GM21367 (cell line): ENCODE measurements around the gene MAP2.
A peak's percentile ranks its signal among the peaks of the same experiment; 100 is the strongest.

Source experiments
- ATAC-seq: cut with Tn5 transposase; IDR thresholded peaks from one replicate; pipeline ENCODE4 v1.9.1; 2021; ENCODE audit not compliant: unreplicated experiment

MAP2 gene

DNA sequence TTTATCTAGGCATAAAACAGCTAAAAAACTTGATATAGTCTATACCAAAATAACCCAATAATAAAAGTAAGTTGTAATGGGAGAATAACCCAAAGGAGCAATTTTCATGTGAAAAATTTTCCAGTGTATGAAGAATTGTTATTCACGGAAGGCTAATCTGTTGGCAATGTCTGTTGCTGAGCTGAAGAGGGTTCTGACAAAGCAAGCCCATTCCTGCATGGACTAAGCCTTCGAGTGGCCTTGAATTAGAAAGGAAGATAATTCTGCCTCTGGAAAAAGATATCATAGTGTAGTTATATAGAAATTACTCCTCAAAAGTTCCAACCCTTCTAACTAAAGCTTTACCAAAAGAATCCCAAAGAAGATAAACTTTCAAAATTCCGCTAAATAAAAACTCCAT is 101.5 kb downstream of the MAP2 start:
- no peak for ATAC-seq

- no peak for ATAC-seq
These were observed 102.0 kb downstream of the MAP2 start for GRCh38 chr2:209525834-209526281.

- peak; percentile 52 for ATAC-seq
These were observed 102.7 kb downstream of the MAP2 start for GRCh38 chr2:209526561-209526960.

- no peak for ATAC-seq
These were observed 105.7 kb downstream of the MAP2 start for GRCh38 chr2:209529579-209529978.

GRCh38 chr2:209532321-209532720 is 108.5 kb downstream of the MAP2 start:
- no peak for ATAC-seq

DNA sequence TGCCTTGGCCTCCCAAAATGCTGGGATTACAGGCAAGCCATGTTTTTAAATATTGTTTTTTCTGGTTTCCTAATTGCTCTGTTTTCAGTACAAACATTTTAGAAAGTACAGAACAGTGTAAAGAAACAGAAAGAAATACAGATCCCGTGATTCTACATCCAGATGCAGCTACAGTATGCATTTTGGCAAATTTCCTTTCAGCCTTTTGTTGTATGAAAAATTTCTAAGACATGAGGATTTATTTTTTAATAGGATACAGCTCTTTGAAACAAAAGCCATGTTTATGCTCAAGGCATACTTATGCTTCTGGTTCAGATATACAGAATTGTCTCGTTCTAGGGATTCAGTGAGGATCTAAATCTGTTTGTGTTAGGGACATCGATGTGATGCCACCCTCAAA is 109.5 kb downstream of the MAP2 start:
- ATAC-seq, result no peak

- peak; percentile 53 for ATAC-seq
These were observed 110.4 kb downstream of the MAP2 start for GRCh38 chr2:209534228-209534627.

GRCh38 chr2:209536363-209536762 is 112.5 kb downstream of the MAP2 start:
- no peak for ATAC-seq

DNA sequence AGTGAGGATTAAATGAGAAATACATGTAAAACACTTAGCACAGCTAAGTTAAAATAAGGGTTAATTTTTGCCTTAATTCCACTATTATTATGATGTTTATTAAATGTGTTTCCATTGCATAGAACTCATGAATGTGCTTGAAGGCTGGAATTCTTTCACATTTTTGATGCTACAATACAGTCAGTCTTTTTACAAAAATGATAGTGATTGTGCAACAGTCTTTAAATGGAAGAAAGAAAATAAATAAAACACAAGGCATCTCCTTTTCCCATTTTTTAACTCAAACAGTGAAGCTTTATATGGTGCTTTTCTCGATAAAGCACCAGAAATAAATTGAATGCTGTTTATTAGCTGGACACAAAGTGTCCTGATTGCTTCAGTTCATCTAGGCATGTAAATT is 123.9 kb downstream of the MAP2 start:
- no peak for ATAC-seq

DNA sequence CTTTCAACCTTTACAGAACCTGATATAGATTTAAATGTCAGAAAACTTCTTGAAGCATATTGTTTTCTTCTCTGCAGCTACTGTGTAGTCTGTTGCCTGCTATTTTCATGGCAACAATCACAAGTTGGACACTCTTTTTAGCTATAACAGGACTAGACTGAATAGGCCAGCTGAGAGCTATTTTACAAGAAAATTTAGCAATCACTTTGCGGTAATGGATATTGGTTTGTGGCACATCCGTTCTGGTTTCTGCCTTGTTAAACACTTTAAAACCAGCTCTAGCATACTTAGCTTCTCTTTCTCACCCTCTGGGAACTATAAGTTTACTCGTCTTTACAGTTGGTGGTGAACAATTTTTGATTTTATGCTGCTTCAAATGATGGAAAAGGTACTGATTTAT is 125.7 kb downstream of the MAP2 start:
- no peak for ATAC-seq

DNA sequence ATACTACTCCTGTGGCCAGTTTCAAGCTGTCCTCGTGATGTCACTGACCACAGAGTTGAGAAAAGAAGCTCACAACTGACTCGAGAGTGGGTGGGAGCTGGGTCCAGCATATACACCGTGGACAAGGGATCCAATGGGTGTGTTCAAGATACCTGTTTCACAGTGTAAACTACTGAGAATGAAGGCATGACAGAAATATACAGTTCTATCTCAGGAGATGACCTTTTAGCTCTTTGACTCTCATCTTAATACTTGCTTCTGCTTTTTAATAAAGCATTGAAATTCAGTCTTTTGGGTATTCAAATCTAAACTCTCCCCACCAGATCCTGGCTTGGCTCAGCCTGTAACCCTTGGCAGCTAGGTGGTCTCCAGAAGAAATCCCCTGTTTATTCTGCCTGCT is 130.1 kb downstream of the MAP2 start:
- ATAC-seq, result no peak

DNA sequence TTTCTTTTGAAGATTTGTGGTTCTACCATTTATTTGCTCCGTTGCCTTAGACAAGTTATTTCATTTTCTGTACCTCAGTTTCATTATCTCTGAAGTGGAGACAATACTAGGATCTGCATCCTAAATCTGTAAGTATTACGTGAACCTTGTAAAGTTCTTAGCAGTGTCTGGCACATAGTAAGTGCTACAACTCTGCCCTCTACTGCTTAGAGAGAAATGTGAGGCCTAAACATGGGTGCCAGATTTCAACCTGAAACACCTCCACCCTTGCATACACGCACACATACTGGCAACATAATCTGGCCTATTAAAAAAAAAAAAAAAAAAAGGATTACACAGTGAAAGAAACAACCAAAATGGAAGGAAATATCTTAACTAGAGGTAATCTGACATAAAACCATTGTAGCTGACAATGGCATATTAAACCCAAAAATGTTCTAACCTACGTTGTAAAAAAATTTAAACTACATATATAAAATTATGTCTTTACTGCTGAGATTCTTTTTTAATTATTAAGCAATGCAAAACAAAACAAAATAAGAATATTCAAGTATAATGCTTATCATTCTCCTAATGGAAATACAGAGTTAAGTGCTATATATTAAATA is 132.6 kb downstream of the MAP2 start:
- ATAC-seq, result peak; percentile 76

GRCh38 chr2:209560911-209561310 is 137.1 kb downstream of the MAP2 start:
- ATAC-seq, result no peak

GRCh38 chr2:209563453-209563852 is 139.6 kb downstream of the MAP2 start:
- ATAC-seq, result no peak

- no peak for ATAC-seq
These were observed 141.0 kb downstream of the MAP2 start for GRCh38 chr2:209564816-209565215.

GRCh38 chr2:209565896-209566582 is 142.2 kb downstream of the MAP2 start:
- no peak for ATAC-seq

- no peak for ATAC-seq
These were observed 146.3 kb downstream of the MAP2 start for GRCh38 chr2:209570194-209570593.

DNA sequence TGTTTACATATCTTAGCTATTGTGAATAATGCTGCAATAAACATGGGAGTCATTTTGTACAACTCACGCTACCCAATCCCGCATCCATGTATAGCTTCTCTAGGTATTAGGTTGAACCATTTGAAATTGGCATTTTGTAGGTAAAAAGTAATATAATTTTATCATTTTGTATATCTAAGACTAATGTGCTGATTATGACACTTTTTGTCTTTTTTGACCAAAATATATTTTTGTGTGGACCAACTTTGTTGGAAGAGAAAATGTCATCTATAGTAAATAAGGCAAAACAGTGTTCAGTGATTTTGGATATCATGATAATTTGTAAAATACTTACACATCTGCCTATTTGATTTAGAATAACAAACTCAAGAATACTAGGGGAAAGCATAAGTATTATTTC is 150.7 kb downstream of the MAP2 start:
- ATAC-seq, result no peak

- ATAC-seq, result no peak
These were observed 153.8 kb downstream of the MAP2 start for GRCh38 chr2:209577376-209578357.

DNA sequence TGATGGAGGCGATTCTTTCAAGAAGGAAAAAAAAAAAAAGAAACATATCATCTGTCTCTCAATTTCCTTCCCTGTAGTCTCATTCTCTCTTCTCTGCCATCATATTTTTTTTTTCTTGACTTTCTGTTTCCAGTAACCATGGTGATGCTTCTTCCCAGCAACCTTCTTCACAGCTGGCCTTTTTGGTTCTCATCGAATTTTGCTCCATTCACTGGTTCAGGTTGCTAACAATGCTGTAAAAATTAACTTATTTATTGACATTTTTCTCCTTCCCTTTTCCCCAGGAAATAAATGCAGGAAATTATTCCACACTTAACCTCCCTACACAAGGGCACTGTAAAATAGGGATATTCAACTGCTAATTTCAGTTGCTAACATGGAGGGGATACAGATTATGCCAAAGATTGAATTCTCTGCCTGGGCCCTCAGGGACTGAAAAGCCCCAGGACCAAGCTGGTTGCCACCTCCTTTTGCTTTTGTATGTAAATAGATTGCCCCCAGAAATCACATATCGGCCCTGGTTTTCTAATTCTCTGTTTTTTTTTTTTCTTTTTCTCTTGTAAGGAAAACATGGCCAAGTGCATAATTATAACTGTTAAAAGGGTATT is 154.7 kb downstream of the MAP2 start:
- ATAC-seq, result no peak

DNA sequence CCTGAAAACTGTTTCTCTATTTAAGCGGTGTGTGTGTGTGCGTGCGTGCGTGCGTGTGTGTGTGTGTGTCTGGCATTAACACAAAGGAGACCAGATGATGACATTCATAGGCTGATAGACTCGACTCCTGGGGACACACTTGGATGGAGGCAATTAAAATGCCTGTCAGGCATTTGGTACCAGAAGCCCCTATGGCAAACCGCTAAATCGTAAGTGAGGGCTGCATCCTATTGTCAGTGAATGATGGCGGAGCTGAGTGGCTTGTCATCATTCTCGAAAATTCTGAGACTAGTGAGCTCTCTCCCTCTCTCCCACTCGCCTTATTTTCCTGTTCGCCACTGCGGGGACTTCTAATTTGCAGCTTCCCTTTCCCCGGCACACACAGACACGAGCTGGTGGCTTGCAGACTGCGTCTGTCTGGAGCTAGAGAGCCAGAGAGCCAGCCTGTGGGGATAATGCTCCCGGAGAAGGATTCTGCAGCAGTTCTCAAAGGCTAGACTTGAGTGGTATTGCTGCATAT is 155.4 kb downstream of the MAP2 start:
- ATAC-seq, result no peak
